ENCODE measurements around the gene KCNQ1. TPM values are rescaled to one million over a fixed set of nuclear protein-coding genes. Genes with fewer than 3 reads are reported as not detected.

KCNQ1 gene
- total RNA-seq, 1 experiment from 2014 or later, result 2.5 TPM

- TF ChIP-seq MYBL2 (CRISPR knock-in tag; IDR thresholded peaks at IDR 0.05), result no peak
- no peak for TF ChIP-seq ZNF121 (CRISPR knock-in tag; IDR thresholded peaks at IDR 0.05)
- TF ChIP-seq, protein P1, sequence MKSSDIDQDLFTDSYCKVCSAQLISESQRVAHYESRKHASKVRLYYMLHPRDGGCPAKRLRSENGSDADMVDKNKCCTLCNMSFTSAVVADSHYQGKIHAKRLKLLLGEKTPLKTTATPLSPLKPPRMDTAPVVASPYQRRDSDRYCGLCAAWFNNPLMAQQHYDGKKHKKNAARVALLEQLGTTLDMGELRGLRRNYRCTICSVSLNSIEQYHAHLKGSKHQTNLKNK (CRISPR knock-in tag; IDR thresholded peaks at IDR 0.05), result no peak
- TF ChIP-seq CBFB (CRISPR knock-in tag; IDR thresholded peaks at IDR 0.05; ENCODE audit: low read depth), result no peak
- TF ChIP-seq, protein P2, sequence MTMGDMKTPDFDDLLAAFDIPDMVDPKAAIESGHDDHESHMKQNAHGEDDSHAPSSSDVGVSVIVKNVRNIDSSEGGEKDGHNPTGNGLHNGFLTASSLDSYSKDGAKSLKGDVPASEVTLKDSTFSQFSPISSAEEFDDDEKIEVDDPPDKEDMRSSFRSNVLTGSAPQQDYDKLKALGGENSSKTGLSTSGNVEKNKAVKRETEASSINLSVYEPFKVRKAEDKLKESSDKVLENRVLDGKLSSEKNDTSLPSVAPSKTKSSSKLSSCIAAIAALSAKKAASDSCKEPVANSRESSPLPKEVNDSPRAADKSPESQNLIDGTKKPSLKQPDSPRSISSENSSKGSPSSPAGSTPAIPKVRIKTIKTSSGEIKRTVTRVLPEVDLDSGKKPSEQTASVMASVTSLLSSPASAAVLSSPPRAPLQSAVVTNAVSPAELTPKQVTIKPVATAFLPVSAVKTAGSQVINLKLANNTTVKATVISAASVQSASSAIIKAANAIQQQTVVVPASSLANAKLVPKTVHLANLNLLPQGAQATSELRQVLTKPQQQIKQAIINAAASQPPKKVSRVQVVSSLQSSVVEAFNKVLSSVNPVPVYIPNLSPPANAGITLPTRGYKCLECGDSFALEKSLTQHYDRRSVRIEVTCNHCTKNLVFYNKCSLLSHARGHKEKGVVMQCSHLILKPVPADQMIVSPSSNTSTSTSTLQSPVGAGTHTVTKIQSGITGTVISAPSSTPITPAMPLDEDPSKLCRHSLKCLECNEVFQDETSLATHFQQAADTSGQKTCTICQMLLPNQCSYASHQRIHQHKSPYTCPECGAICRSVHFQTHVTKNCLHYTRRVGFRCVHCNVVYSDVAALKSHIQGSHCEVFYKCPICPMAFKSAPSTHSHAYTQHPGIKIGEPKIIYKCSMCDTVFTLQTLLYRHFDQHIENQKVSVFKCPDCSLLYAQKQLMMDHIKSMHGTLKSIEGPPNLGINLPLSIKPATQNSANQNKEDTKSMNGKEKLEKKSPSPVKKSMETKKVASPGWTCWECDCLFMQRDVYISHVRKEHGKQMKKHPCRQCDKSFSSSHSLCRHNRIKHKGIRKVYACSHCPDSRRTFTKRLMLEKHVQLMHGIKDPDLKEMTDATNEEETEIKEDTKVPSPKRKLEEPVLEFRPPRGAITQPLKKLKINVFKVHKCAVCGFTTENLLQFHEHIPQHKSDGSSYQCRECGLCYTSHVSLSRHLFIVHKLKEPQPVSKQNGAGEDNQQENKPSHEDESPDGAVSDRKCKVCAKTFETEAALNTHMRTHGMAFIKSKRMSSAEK (CRISPR knock-in tag; IDR thresholded peaks at IDR 0.05; ENCODE audit: borderline replicate concordance), result no peak
- TF ChIP-seq HMGXB4 (CRISPR knock-in tag; IDR thresholded peaks at IDR 0.05), result peak; percentile 97
- no peak for TF ChIP-seq NR1H2 (CRISPR knock-in tag; IDR thresholded peaks at IDR 0.05)
- no peak for TF ChIP-seq E2F1 (CRISPR knock-in tag; IDR thresholded peaks at IDR 0.05)
- 0 out of 2 replicates have a peak, but pooled peaks have one; percentile 37 for TF ChIP-seq TEAD1 (CRISPR knock-in tag; IDR thresholded peaks at IDR 0.05)
These were observed 88.1 kb downstream of the KCNQ1 start (continued) for GRCh38 chr11:2532704-2533586.

DNA sequence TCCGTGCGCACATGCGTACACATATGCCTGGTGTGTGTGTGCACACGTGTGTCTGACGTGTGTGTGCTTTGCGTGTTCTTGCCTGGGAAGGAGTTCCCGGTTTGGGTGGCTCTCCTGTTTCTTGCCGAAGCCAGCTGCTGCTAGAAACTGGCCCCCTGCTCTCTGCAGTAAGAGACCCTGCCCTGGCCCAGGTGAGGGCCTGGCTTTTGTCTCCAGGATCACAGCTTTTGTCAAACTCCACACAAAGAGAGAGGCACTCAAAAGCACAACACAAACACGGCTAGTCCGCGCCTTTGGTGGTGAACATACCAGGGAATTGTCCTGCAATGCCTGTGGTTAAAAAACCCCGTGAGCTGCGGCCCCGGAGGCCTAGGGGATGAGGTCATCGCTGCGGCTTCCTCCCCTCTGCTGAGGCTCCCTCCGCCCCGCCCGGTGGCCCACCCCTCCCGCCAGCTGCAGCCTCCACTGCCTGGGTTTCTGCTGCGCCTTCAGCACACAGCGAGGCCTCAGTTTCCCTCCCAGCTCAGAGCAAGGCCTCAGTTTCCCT, 88.9 kb downstream of the KCNQ1 start:
- Mint-ChIP-seq H3K9me3 (no peaks in the 10 kb centered on the region), H3K4me3 (no peak overlapping the region), H3K27me3 (ENCODE audit: low read depth) (peaks cover 48% of the 10 kb centered on the region), H3K36me3 (no peaks in the 10 kb centered on the region), H3K27ac (peak overlapping the region; percentile 76), H3K4me1 (peaks cover 10% of the 10 kb centered on the region)
- CTCF ChIA-PET, result interaction anchor here (0.6 to 8.3 kb wide), 24 partner anchors 21 to 701 kb away, joined by 3 to 369 read pairs (median 4); partner anchors contain the start of genes CDKN1C, PHLDA2 and TSSC4
- TF ChIP-seq PRRX2 (CRISPR knock-in tag; IDR thresholded peaks at IDR 0.05) (no peak), SMAD4 (CRISPR knock-in tag; IDR thresholded peaks at IDR 0.05) (no peak), SP1 (CRISPR knock-in tag; conservative IDR thresholded peaks at IDR 0.05) (peak; percentile 38; the same call in 1 of the 2 replicates), MYBL2 (CRISPR knock-in tag; IDR thresholded peaks at IDR 0.05) (no peak), NR1H2 (CRISPR knock-in tag; IDR thresholded peaks at IDR 0.05) (no peak), ZBTB21 (CRISPR knock-in tag; IDR thresholded peaks at IDR 0.05; ENCODE audit: borderline replicate concordance) (no peak), JUN (CRISPR knock-in tag; IDR thresholded peaks at IDR 0.05) (0 out of 2 replicates have a peak, but pooled peaks have one; percentile 30), KAT7 (CRISPR knock-in tag; IDR thresholded peaks at IDR 0.05; ENCODE audit: borderline replicate concordance) (no peak), IRF1 (CRISPR knock-in tag; IDR thresholded peaks at IDR 0.05) (no peak)
- DNase-seq (ENCODE audit: low spot score) (peak; percentile 73), ATAC-seq (peak; percentile 52)
- POLR2A ChIA-PET, result interaction anchor here (0.6 to 2.9 kb wide), 7 partner anchors 152 to 359 kb away, joined by 3 to 13 read pairs (median 4); partner anchors contain the start of gene CDKN1C

All from WTC11 (cell line).